Uterus (tissue), 4 donors: ENCODE results near the gene LGR6. TPM values are rescaled to one million over a fixed set of nuclear protein-coding genes. Genes with fewer than 3 reads are reported as not detected.

Experiments
- DNase-seq, 2 donors: peaks; one replicate each; pipeline ENCODE4 v3.0.0-alpha.2; 2019 to 2020
- H3K27ac ChIP-seq, 2 donors: fragments of 200-600 bp; sonication (generic); 1 replicate in 1 of 2; 2 replicates in 1 of 2; pipeline ENCODE4 v1.5.1; 2016 to 2018
- H3K27me3 ChIP-seq, 2 donors: fragments of 200-600 bp; sonication (generic); one replicate each; pipeline ENCODE4 v1.5.1; 2018 to 2019; ENCODE audit warnings: control low read depth in 1 of 2
- H3K36me3 ChIP-seq, 2 donors: fragments of 200-600 bp; sonication (generic); one replicate each; pipeline ENCODE4 v1.5.1; 2019; ENCODE audit warnings: control low read depth in 1 of 2
- H3K4me1 ChIP-seq, 2 donors: fragments of 200-600 bp; sonication (generic); one replicate each; pipeline ENCODE4 v1.5.1; 2018 to 2019; ENCODE audit warnings: control low read depth in 1 of 2
- H3K4me3 ChIP-seq, 2 donors: fragments of 200-600 bp; sonication (generic); 1 replicate in 1 of 2; 2 replicates in 1 of 2; pipeline ENCODE4 v1.5.1; 2018 to 2019; ENCODE audit warnings: mild to moderate bottlenecking in 1 of 2
- H3K9me3 ChIP-seq, 2 donors: fragments of 200-600 bp; sonication (generic); one replicate each; pipeline ENCODE4 v1.5.1; 2019; ENCODE audit warnings: control low read depth in 1 of 2
- POLR2A ChIP-seq, 2 donors: fragments of 450-650 bp; IDR thresholded peaks; one replicate each; pipeline ENCODE4 v1.6.1; 2016; ENCODE audit warnings: antibody characterized with exemption in 2 of 2, mild to moderate bottlenecking in 1 of 2, moderate library complexity in 1 of 2
- intact Hi-C: fragments of 100-400 bp; cut with DNase I; formaldehyde crosslinking; loops from one replicate; pipeline ENCODE4 v1.15.1; 2023; ENCODE audit warnings: low total_unique reads
- total RNA-seq, 4 donors: library from RNA; depleted of rRNA in 3 of 4; stranded (reverse); fragments of >200 nt in 3 of 4; gene quantifications; one replicate each; pipeline versions ENCODE4 v1.1.0 to v1.2.4, GENCODE V29; 2014 to 2023
- TF ChIP-seq, protein P1 (sequence below), 4 experiments: fragments of 200-600 bp in 2 of 4; fragments of 450-650 bp in 2 of 4; sonication (generic) in 2 of 4; IDR thresholded peaks; one replicate each; pipeline ENCODE4 v1.5.1; 2016 to 2019; ENCODE audit warnings: antibody characterized with exemption in 4 of 4, mild to moderate bottlenecking in 2 of 4, moderate library complexity in 1 of 4
- donor health status: DM: yes; HTN: yes; CAD: no.

LGR6 gene
- total RNA-seq, 4 donors from 2014 or later, result 3.5 to 7.2 (median 4.0) TPM; not detected in 1

DNA sequence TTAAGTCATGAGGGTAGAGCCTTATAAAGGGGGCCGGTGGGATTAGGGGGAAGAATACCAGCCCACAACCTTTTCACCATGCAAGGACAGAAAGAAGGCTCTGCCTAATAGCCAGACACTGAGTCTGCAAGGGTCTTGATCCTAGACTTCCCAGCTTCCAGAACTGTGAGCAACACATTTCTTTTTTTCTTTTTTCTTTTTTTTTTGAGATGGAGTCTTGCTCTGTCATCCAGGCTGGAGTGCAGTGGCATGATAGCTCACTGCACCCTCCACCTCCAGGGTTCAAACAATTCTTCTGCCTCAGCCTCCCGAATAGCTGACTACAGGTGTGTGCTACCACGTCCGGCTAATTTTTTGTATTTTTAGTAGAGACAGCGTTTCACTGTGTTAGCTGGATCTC, 47.3 kb upstream of the LGR6 start:
- TF ChIP-seq POLR2A (IDR thresholded peaks at IDR 0.05), result no peak
- TF ChIP-seq, protein P1, sequence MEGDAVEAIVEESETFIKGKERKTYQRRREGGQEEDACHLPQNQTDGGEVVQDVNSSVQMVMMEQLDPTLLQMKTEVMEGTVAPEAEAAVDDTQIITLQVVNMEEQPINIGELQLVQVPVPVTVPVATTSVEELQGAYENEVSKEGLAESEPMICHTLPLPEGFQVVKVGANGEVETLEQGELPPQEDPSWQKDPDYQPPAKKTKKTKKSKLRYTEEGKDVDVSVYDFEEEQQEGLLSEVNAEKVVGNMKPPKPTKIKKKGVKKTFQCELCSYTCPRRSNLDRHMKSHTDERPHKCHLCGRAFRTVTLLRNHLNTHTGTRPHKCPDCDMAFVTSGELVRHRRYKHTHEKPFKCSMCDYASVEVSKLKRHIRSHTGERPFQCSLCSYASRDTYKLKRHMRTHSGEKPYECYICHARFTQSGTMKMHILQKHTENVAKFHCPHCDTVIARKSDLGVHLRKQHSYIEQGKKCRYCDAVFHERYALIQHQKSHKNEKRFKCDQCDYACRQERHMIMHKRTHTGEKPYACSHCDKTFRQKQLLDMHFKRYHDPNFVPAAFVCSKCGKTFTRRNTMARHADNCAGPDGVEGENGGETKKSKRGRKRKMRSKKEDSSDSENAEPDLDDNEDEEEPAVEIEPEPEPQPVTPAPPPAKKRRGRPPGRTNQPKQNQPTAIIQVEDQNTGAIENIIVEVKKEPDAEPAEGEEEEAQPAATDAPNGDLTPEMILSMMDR (IDR thresholded peaks at IDR 0.05), result no peak
- no peaks in the 10 kb centered on the region for H3K27me3 ChIP-seq
- no peaks in the 10 kb centered on the region for H3K36me3 ChIP-seq
- no peaks in the 10 kb centered on the region for H3K9me3 ChIP-seq
- no peak overlapping the region for H3K4me3 ChIP-seq
- H3K27ac ChIP-seq, result no peak overlapping the region
- no peak for DNase-seq
- H3K4me1 ChIP-seq, result peaks cover 0 to 10% of the 10 kb centered on the region in 2 donors
- intact Hi-C loops, result no loop called here

DNA sequence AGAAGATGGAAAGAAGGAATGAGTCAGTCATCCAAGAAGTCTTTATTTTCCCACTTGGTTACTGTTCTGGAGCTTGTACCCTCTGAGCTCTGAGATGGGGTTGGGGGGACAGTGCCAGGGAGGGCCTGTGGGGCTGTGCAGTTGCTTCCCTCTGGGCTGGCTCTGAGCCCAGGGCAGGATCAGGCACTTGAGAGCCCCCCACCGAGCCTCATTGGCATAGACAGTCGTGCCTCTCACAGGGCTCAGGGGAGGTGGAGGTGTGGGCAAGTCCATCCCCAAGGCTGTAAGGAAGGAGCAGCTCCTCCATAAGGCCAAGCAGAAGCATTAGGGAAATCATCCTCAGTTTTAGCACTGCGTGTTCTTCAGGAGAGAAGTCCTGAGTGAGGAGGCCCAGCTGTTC, 46.6 kb upstream of the LGR6 start:
- intact Hi-C loops, result no loop called here
- H3K4me3 ChIP-seq, result no peak overlapping the region
- TF ChIP-seq, protein P1 (IDR thresholded peaks at IDR 0.05), result no peak
- no peak for TF ChIP-seq POLR2A (IDR thresholded peaks at IDR 0.05)
- H3K36me3 ChIP-seq, result no peaks in the 10 kb centered on the region
- H3K9me3 ChIP-seq, result no peaks in the 10 kb centered on the region
- no peak overlapping the region for H3K27ac ChIP-seq
- DNase-seq, result no peak
- no peaks in the 10 kb centered on the region for H3K27me3 ChIP-seq
- H3K4me1 ChIP-seq, result peaks cover 0 to 10% of the 10 kb centered on the region in 2 donors

DNA sequence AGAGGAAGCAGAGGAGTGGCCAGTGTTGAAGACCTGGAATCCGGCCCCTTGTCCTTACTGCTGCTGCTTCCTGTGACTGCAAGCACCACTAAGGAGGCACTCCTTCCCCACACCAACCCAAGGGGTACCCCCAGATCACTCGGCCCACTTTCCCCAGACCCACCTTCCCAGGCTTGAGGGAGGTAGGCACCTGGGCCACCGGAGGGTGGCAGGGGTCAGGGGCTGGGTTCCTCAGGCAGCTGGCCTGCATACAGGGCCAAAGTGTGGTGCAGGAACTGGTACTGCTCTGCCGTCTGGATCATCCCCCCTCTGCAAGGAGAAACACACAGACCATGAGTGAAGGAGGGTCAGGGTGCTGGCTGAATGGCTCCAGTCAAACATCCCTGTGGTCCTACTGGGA, 45.2 kb upstream of the LGR6 start:
- H3K9me3 ChIP-seq, result no peaks in the 10 kb centered on the region
- H3K4me1 ChIP-seq, result peaks cover 0 to 4% of the 10 kb centered on the region in 2 donors
- TF ChIP-seq POLR2A (IDR thresholded peaks at IDR 0.05), result no peak
- TF ChIP-seq, protein P1 (IDR thresholded peaks at IDR 0.05), result no peak
- intact Hi-C loops, result no loop called here
- DNase-seq, result no peak
- H3K36me3 ChIP-seq, result no peaks in the 10 kb centered on the region
- no peak overlapping the region for H3K4me3 ChIP-seq
- H3K27ac ChIP-seq, result no peak overlapping the region
- no peaks in the 10 kb centered on the region for H3K27me3 ChIP-seq

DNA sequence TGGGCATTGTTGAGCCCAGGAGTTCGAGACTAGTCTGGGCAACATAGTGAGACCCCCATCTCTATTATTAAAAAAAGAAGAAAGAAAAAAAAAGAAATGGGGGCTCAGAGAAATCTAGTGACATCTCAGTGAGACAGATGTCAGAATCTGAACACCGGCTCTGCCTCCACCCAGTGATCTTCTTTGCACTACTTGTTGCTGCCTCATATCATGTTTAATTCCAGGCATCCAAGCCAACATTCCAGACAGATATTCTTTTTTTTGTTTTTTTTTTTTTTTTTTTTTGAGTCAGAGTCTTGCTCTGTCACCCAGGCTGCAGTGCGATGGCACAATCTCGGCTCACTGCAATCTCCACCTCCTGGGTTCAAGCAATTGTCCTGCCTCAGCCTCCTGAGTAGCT, 44.0 kb upstream of the LGR6 start:
- H3K4me1 ChIP-seq, result peaks cover 0 to 4% of the 10 kb centered on the region in 2 donors
- no peak for DNase-seq
- H3K27me3 ChIP-seq, result no peaks in the 10 kb centered on the region
- H3K27ac ChIP-seq, result no peak overlapping the region
- intact Hi-C loops, result no loop called here
- no peak overlapping the region for H3K4me3 ChIP-seq
- H3K36me3 ChIP-seq, result no peaks in the 10 kb centered on the region
- TF ChIP-seq, protein P1 (IDR thresholded peaks at IDR 0.05), result no peak
- no peak for TF ChIP-seq POLR2A (IDR thresholded peaks at IDR 0.05)
- H3K9me3 ChIP-seq, result no peaks in the 10 kb centered on the region

DNA sequence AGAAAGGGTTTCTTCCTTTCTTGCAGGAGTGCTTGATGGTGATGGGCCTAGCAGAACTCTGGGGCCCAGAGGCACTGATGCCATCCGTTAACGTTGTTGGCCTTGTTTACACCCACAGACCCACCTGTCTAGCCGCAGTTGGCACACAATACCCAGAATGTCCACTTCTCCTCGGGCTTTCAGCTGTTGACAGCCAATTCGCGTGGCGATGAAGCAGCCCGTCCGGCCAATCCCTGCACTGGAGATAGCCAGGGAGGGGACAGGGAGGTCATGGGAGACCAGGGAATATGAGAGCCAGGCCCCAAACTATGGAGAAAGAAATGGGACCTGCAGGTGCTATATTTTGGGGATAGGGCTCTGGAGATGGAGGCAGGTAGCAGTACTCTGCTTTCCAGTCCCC, 43.4 kb upstream of the LGR6 start:
- no peaks in the 10 kb centered on the region for H3K36me3 ChIP-seq
- DNase-seq, result no peak
- intact Hi-C loops, result no loop called here
- no peak overlapping the region for H3K4me3 ChIP-seq
- no peaks in the 10 kb centered on the region for H3K4me1 ChIP-seq
- H3K27ac ChIP-seq, result no peak overlapping the region
- no peaks in the 10 kb centered on the region for H3K9me3 ChIP-seq
- no peaks in the 10 kb centered on the region for H3K27me3 ChIP-seq
- TF ChIP-seq, protein P1 (IDR thresholded peaks at IDR 0.05), result no peak
- no peak for TF ChIP-seq POLR2A (IDR thresholded peaks at IDR 0.05)
